H9 (cell line): ENCODE measurements around the gene CREG2. TPM values are rescaled to one million over a fixed set of nuclear protein-coding genes. Genes with fewer than 3 reads are reported as not detected.

Source experiments
- DNase-seq: peaks from one replicate; pipeline ENCODE4 v3.0.0-alpha.2; 2017
- H2AFZ ChIP-seq: one replicate; pipeline ENCODE4 v1.6.1; 2013; ENCODE audit warnings: mild to moderate bottlenecking, low read length, control low read depth, moderate library complexity
- H2AK5ac ChIP-seq: 2 replicates; pipeline ENCODE4 v1.6.1; 2013; ENCODE audit warnings: low read length, control low read depth, mixed read lengths; ENCODE audit not compliant: insufficient read length
- H2BK120ac ChIP-seq: one replicate; pipeline ENCODE4 v1.6.1; 2013; ENCODE audit warnings: low read depth, mild to moderate bottlenecking, low read length, control low read depth, inconsistent platforms; ENCODE audit not compliant: poor library complexity, severe bottlenecking
- H2BK12ac ChIP-seq: 2 replicates; pipeline ENCODE4 v1.6.1; 2013; ENCODE audit warnings: low read length, control low read depth, mixed read lengths, low read depth; ENCODE audit not compliant: insufficient read length
- H2BK15ac ChIP-seq: 2 replicates; pipeline ENCODE4 v1.6.1; 2013; ENCODE audit warnings: low read depth, low read length, control low read depth
- H2BK20ac ChIP-seq: one replicate; pipeline ENCODE4 v1.6.1; 2013; ENCODE audit warnings: low read depth, mild to moderate bottlenecking, low read length, control low read depth, inconsistent platforms; ENCODE audit not compliant: poor library complexity, severe bottlenecking
- H2BK5ac ChIP-seq: 2 replicates; pipeline ENCODE4 v1.6.1; 2013; ENCODE audit warnings: low read length, control low read depth, mixed read lengths; ENCODE audit not compliant: insufficient read length
- H3K14ac ChIP-seq: 2 replicates; pipeline ENCODE4 v1.6.1; 2013; ENCODE audit warnings: low read length, control low read depth; ENCODE audit not compliant: insufficient read depth
- H3K18ac ChIP-seq: 2 replicates; pipeline ENCODE4 v1.6.1; 2013; ENCODE audit warnings: low read depth, mild to moderate bottlenecking, mixed read lengths, low read length, control low read depth; ENCODE audit not compliant: insufficient read length
- H3K23ac ChIP-seq: 2 replicates; pipeline ENCODE4 v1.6.1; 2013; ENCODE audit warnings: low read length, control low read depth, mixed read lengths, low read depth; ENCODE audit not compliant: insufficient read length
- H3K23me2 ChIP-seq: 2 replicates; pipeline ENCODE4 v1.6.1; 2013; ENCODE audit warnings: low read depth, mild to moderate bottlenecking, mixed read lengths, low read length, control low read depth; ENCODE audit not compliant: insufficient read length, poor library complexity, severe bottlenecking
- H3K27ac ChIP-seq: 2 replicates; pipeline ENCODE4 v1.5.1; 2013; ENCODE audit warnings: low read length, control low read depth, mixed read lengths, low read depth; ENCODE audit not compliant: insufficient read length
- H3K27me3 ChIP-seq: 2 replicates; pipeline ENCODE4 v1.6.1; 2013; ENCODE audit warnings: low read length, control low read depth, inconsistent platforms; ENCODE audit not compliant: insufficient read depth
- H3K4ac ChIP-seq: 2 replicates; pipeline ENCODE4 v1.6.1; 2013; ENCODE audit warnings: low read depth, mild to moderate bottlenecking, control low read depth, inconsistent platforms, low read length, moderate library complexity
- H3K4me1 ChIP-seq: 2 replicates; pipeline ENCODE4 v1.6.1; 2013; ENCODE audit warnings: low read length, control low read depth, inconsistent platforms; ENCODE audit not compliant: insufficient read depth
- H3K4me2 ChIP-seq: 2 replicates; pipeline ENCODE4 v1.6.1; 2013; ENCODE audit warnings: low read length, control low read depth, mixed read lengths; ENCODE audit not compliant: insufficient read length, insufficient read depth
- H3K56ac ChIP-seq: 2 replicates; pipeline ENCODE4 v1.6.1; 2013; ENCODE audit warnings: low read depth, mild to moderate bottlenecking, mixed read lengths, low read length, control low read depth; ENCODE audit not compliant: insufficient read length
- H3K79me1 ChIP-seq: 2 replicates; pipeline ENCODE4 v1.6.1; 2013; ENCODE audit warnings: low read depth, mild to moderate bottlenecking, moderate library complexity, low read length, control low read depth, inconsistent platforms; ENCODE audit not compliant: insufficient read depth, poor library complexity, severe bottlenecking
- H3K79me2 ChIP-seq: 2 replicates; pipeline ENCODE4 v1.6.1; 2013; ENCODE audit warnings: low read length, control low read depth, inconsistent platforms; ENCODE audit not compliant: insufficient read depth
- H3K9ac ChIP-seq: 2 replicates; pipeline ENCODE4 v1.6.1; 2013; ENCODE audit warnings: low read length, control low read depth, mixed read lengths; ENCODE audit not compliant: insufficient read length; ENCODE audit errors: extremely low read depth
- H3K9me3 ChIP-seq: one replicate; pipeline ENCODE4 v1.6.1; 2013; ENCODE audit warnings: low read depth, low read length, inconsistent platforms; ENCODE audit not compliant: control insufficient read depth
- H3T11ph ChIP-seq: one replicate; pipeline ENCODE4 v1.6.1; 2013; ENCODE audit warnings: mild to moderate bottlenecking, low read length, control low read depth, inconsistent platforms
- H4K20me1 ChIP-seq: one replicate; pipeline ENCODE4 v1.6.1; 2013; ENCODE audit not compliant: control insufficient read depth, insufficient read length, insufficient read depth
- H4K5ac ChIP-seq: 2 replicates; pipeline ENCODE4 v1.6.1; 2013; ENCODE audit warnings: low read depth, mild to moderate bottlenecking, mixed read lengths, low read length, control low read depth; ENCODE audit not compliant: insufficient read length
- H4K8ac ChIP-seq: replicated peaks from 2 replicates; pipeline ENCODE4 v1.6.1; 2013; ENCODE audit warnings: low read length, control low read depth, mixed read lengths, low read depth; ENCODE audit not compliant: insufficient read length
- H4K91ac ChIP-seq: 2 replicates; pipeline ENCODE4 v1.6.1; 2013; ENCODE audit warnings: low read depth, mild to moderate bottlenecking, moderate library complexity, mixed read lengths, low read length, control low read depth; ENCODE audit not compliant: insufficient read length
- H3K27ac Mint-ChIP-seq, 3 experiments: 2 replicates in 2 of 3; 3 replicates in 1 of 3; pipeline ENCODE4 v1.8.0; 2020 to 2021; ENCODE audit warnings: mixed read lengths in 3 of 3, mild to moderate bottlenecking in 1 of 3, moderate library complexity in 1 of 3
- H3K27me3 Mint-ChIP-seq: 2 replicates; pipeline ENCODE4 v1.8.0; 2021; ENCODE audit warnings: low read depth, mild to moderate bottlenecking, moderate library complexity, mixed read lengths
- H3K36me3 Mint-ChIP-seq, 3 experiments: 2 replicates in 2 of 3; 3 replicates in 1 of 3; pipeline ENCODE4 v1.8.0; 2020 to 2021; ENCODE audit warnings: low read depth in 3 of 3, mixed read lengths in 3 of 3; ENCODE audit not compliant: insufficient read depth in 1 of 3
- H3K4me1 Mint-ChIP-seq, 2 experiments: 2 replicates each; pipeline ENCODE4 v1.8.0; 2020; ENCODE audit warnings: mixed read lengths in 2 of 2
- H3K4me3 Mint-ChIP-seq, 2 experiments: 2 replicates in 1 of 2; 3 replicates in 1 of 2; pipeline ENCODE4 v1.8.0; 2020 to 2021; ENCODE audit warnings: mild to moderate bottlenecking in 2 of 2, mixed read lengths in 2 of 2, moderate library complexity in 1 of 2
- H3K9me3 Mint-ChIP-seq, 2 experiments: 2 replicates in 1 of 2; 3 replicates in 1 of 2; pipeline ENCODE4 v1.8.0; 2020; ENCODE audit warnings: mild to moderate bottlenecking in 2 of 2, mixed read lengths in 2 of 2, moderate library complexity in 1 of 2
- WGBS: extraction: QIAGEN DNeasy Blood & Tissue Kit; methylation state at CpG from one replicate; pipeline ENCODE4 v1.1.7; 2013; ENCODE audit warnings: missing lambda C conversion rate, low lambda C conversion rate, mixed read lengths; ENCODE audit not compliant: insufficient read length; ENCODE audit errors: extremely low coverage; 5-methylcytosine and 5-hydroxymethylcytosine counted together
- total RNA-seq: library from RNA; stranded (reverse); gene quantifications from 2 replicates; pipeline ENCODE4 v1.2.1, GENCODE V29; 2021
- TF ChIP-seq, protein P1 (sequence below): fragments of 200-600 bp; sonication (generic); conservative IDR thresholded peaks from 3 replicates; pipeline ENCODE4 v1.8.0; 2021; ENCODE audit warnings: antibody characterized with exemption, mild to moderate bottlenecking

CREG2 gene
- total RNA-seq, 1 experiment from 2014 or later = 0.77 TPM

DNA sequence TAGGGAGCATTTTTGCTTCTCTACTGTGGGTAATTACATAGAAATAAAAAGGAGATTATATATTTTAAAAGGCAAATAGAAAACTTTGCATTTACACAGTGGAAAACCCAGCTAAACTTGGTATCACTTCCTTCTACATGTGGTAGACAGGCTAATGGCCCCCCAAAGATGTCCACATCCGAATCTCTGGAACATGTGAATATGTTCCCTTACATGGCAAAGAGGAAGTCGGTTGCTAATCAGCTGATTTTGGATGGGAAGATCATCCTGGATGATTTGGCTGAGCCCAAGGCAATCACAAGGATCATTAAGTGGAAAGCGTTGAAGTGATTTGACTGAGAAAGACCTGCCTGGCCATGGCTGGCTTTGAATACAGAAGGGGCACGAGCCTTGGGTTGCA, 26.2 kb downstream of the CREG2 start:
- no peaks in the 10 kb centered on the region for H3K79me2 ChIP-seq
- no peak overlapping the region for H4K91ac ChIP-seq
- WGBS = no CpG with 5 or more reads among the region's 4 CpGs
- H3K27me3 Mint-ChIP-seq = peaks cover 2% of the 10 kb centered on the region; the same call in 1 of the 2 replicates
- no peak overlapping the region for H3K18ac ChIP-seq
- no peak overlapping the region for H2AK5ac ChIP-seq
- peaks cover 30 to 32% of the 10 kb centered on the region in 2 experiments for H3K4me1 Mint-ChIP-seq
- H3K56ac ChIP-seq = no peak overlapping the region
- no peak overlapping the region for H3K9ac ChIP-seq
- no peak for DNase-seq
- no peak overlapping the region for H2BK20ac ChIP-seq
- H3K4me3 Mint-ChIP-seq = peak overlapping the region in 1 of 2 experiments; percentile 49; a peak in 1 of 5 replicates
- H3K27ac Mint-ChIP-seq = no peak overlapping the region
- no peak overlapping the region for H2BK12ac ChIP-seq
- no peak overlapping the region for H2BK5ac ChIP-seq
- H3K36me3 Mint-ChIP-seq = no peaks in the 10 kb centered on the region
- no peaks in the 10 kb centered on the region for H3K27me3 ChIP-seq
- H3K23ac ChIP-seq = no peak overlapping the region
- H3K79me1 ChIP-seq = no peaks in the 10 kb centered on the region
- no peaks in the 10 kb centered on the region for H4K20me1 ChIP-seq
- H3K4me1 ChIP-seq = peaks cover 3% of the 10 kb centered on the region; the same call in 1 of the 2 replicates
- no peak overlapping the region for H2BK120ac ChIP-seq
- H4K5ac ChIP-seq = no peak overlapping the region
- TF ChIP-seq, protein P1, sequence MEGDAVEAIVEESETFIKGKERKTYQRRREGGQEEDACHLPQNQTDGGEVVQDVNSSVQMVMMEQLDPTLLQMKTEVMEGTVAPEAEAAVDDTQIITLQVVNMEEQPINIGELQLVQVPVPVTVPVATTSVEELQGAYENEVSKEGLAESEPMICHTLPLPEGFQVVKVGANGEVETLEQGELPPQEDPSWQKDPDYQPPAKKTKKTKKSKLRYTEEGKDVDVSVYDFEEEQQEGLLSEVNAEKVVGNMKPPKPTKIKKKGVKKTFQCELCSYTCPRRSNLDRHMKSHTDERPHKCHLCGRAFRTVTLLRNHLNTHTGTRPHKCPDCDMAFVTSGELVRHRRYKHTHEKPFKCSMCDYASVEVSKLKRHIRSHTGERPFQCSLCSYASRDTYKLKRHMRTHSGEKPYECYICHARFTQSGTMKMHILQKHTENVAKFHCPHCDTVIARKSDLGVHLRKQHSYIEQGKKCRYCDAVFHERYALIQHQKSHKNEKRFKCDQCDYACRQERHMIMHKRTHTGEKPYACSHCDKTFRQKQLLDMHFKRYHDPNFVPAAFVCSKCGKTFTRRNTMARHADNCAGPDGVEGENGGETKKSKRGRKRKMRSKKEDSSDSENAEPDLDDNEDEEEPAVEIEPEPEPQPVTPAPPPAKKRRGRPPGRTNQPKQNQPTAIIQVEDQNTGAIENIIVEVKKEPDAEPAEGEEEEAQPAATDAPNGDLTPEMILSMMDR = no peak
- no peak overlapping the region for H3T11ph ChIP-seq
- no peaks in the 10 kb centered on the region for H3K9me3 ChIP-seq
- H3K9me3 Mint-ChIP-seq = no peaks in the 10 kb centered on the region
- no peaks in the 10 kb centered on the region for H3K23me2 ChIP-seq
- H4K8ac ChIP-seq = no peak overlapping the region
- H2AFZ ChIP-seq = no peak overlapping the region
- no peak overlapping the region for H3K27ac ChIP-seq
- H3K4me2 ChIP-seq = no peak overlapping the region
- no peak overlapping the region for H3K4ac ChIP-seq
- no peak overlapping the region for H2BK15ac ChIP-seq
- H3K14ac ChIP-seq = no peak overlapping the region
